Muscle layer of colon (tissue), 2 donors: Measurements from ENCODE around the gene CFAP77.

ENCODE experiments used
- H3K27ac ChIP-seq: one replicate; pipeline ENCODE4 v1.7.0; 2013; ENCODE audit warnings: low read depth, mild to moderate bottlenecking, low read length, moderate library complexity
- H3K27me3 ChIP-seq, 2 donors: one replicate each; pipeline ENCODE4 v1.7.0; 2013; ENCODE audit warnings: low read length in 2 of 2, mild to moderate bottlenecking in 2 of 2; ENCODE audit not compliant: insufficient read depth in 2 of 2, control insufficient read depth in 1 of 2
- H3K36me3 ChIP-seq: one replicate; pipeline ENCODE4 v1.7.0; 2013; ENCODE audit warnings: mild to moderate bottlenecking, low read length; ENCODE audit not compliant: insufficient read depth
- H3K4me1 ChIP-seq: one replicate; pipeline ENCODE4 v1.7.0; 2013; ENCODE audit warnings: mild to moderate bottlenecking, low read length; ENCODE audit not compliant: insufficient read depth
- H3K4me3 ChIP-seq, 2 donors: one replicate each; pipeline ENCODE4 v1.7.0; 2013; ENCODE audit warnings: low read length in 2 of 2, low read depth in 1 of 2, mild to moderate bottlenecking in 1 of 2, moderate library complexity in 1 of 2
- H3K9ac ChIP-seq: one replicate; pipeline ENCODE4 v1.7.0; 2013; ENCODE audit warnings: low read length
- H3K9me3 ChIP-seq: one replicate; pipeline ENCODE4 v1.7.0; 2013; ENCODE audit warnings: mild to moderate bottlenecking, low read length
- donor health status: abdominal sarcoma.
- donor health status: Adenocarcinoma of cecum.

The CFAP77 gene

GRCh38 chr9:132543251-132543650, 133.2 kb downstream of the CFAP77 start:
- H3K27me3 ChIP-seq, result peaks cover 0 to 26% of the 10 kb centered on the region in 2 donors

GRCh38 chr9:132543960-132544359, 133.9 kb downstream of the CFAP77 start:
- H3K36me3 ChIP-seq, result no peaks in the 10 kb centered on the region
- H3K27ac ChIP-seq, result no peak overlapping the region
- H3K9me3 ChIP-seq, result no peaks in the 10 kb centered on the region
- peaks cover 35% of the 10 kb centered on the region for H3K4me1 ChIP-seq
- H3K27me3 ChIP-seq, result peaks cover 0 to 26% of the 10 kb centered on the region in 2 donors
- H3K4me3 ChIP-seq, result no peak overlapping the region
- no peak overlapping the region for H3K9ac ChIP-seq

More at GRCh38 chr9:132543251-132543650, 133.2 kb downstream of the CFAP77 start:
- Histone ChIP-seq H3K4me1 (peaks cover 35% of the 10 kb centered on the region), H3K9me3 (no peaks in the 10 kb centered on the region), H3K27ac (no peak overlapping the region), H3K36me3 (no peaks in the 10 kb centered on the region), H3K4me3 (no peak overlapping the region), H3K9ac (no peak overlapping the region)

GRCh38 chr9:132545578-132545977, 135.6 kb downstream of the CFAP77 start:
- Histone ChIP-seq H3K27me3 (peaks cover 0 to 26% of the 10 kb centered on the region in 2 donors), H3K27ac (no peak overlapping the region), H3K9me3 (no peaks in the 10 kb centered on the region), H3K4me3 (no peak overlapping the region), H3K9ac (no peak overlapping the region), H3K36me3 (no peaks in the 10 kb centered on the region), H3K4me1 (peaks cover 19% of the 10 kb centered on the region)

- peaks cover 0 to 26% of the 10 kb centered on the region in 2 donors for H3K27me3 ChIP-seq
- H3K4me3 ChIP-seq, result peak overlapping the region in 1 of 2 donors; percentile 16
- H3K9me3 ChIP-seq, result no peaks in the 10 kb centered on the region
- H3K27ac ChIP-seq, result no peak overlapping the region
- H3K4me1 ChIP-seq, result peaks cover 18% of the 10 kb centered on the region
- no peaks in the 10 kb centered on the region for H3K36me3 ChIP-seq
- H3K9ac ChIP-seq, result no peak overlapping the region
Measured at GRCh38 chr9:132546148-132547051, 136.4 kb downstream of the CFAP77 start.

GRCh38 chr9:132547052-132547431, 137.0 kb downstream of the CFAP77 start:
- no peak overlapping the region for H3K9ac ChIP-seq
- H3K36me3 ChIP-seq, result no peaks in the 10 kb centered on the region
- peaks cover 18% of the 10 kb centered on the region for H3K4me1 ChIP-seq
- H3K9me3 ChIP-seq, result no peaks in the 10 kb centered on the region
- H3K4me3 ChIP-seq, result no peak overlapping the region
- H3K27me3 ChIP-seq, result peaks cover 0 to 26% of the 10 kb centered on the region in 2 donors
- no peak overlapping the region for H3K27ac ChIP-seq

- Histone ChIP-seq H3K4me3 (no peak overlapping the region), H3K9me3 (no peaks in the 10 kb centered on the region), H3K9ac (no peak overlapping the region), H3K36me3 (no peaks in the 10 kb centered on the region), H3K4me1 (peaks cover 18% of the 10 kb centered on the region), H3K27ac (no peak overlapping the region), H3K27me3 (peaks cover 0 to 26% of the 10 kb centered on the region in 2 donors)
Measured at GRCh38 chr9:132547436-132547835, 137.4 kb downstream of the CFAP77 start.

- no peaks in the 10 kb centered on the region for H3K36me3 ChIP-seq
- no peaks in the 10 kb centered on the region for H3K9me3 ChIP-seq
- H3K9ac ChIP-seq, result no peak overlapping the region
- H3K4me3 ChIP-seq, result no peak overlapping the region
- H3K27me3 ChIP-seq, result peaks cover 0 to 26% of the 10 kb centered on the region in 2 donors
- peaks cover 18% of the 10 kb centered on the region for H3K4me1 ChIP-seq
- no peak overlapping the region for H3K27ac ChIP-seq
Measured at GRCh38 chr9:132547976-132548730, 138.1 kb downstream of the CFAP77 start.

- H3K9ac ChIP-seq, result no peak overlapping the region
- H3K27me3 ChIP-seq, result peaks cover 0 to 26% of the 10 kb centered on the region in 2 donors
- H3K4me1 ChIP-seq, result peaks cover 18% of the 10 kb centered on the region
Measured at GRCh38 chr9:132548751-132549640, 139.0 kb downstream of the CFAP77 start.

GRCh38 chr9:132551556-132551955, 141.5 kb downstream of the CFAP77 start:
- H3K9me3 ChIP-seq, result no peaks in the 10 kb centered on the region
- peaks cover 7% of the 10 kb centered on the region for H3K4me1 ChIP-seq
- H3K27ac ChIP-seq, result no peak overlapping the region
- no peaks in the 10 kb centered on the region for H3K36me3 ChIP-seq
- no peak overlapping the region for H3K9ac ChIP-seq
- H3K27me3 ChIP-seq, result peaks cover 0 to 7% of the 10 kb centered on the region in 2 donors
- H3K4me3 ChIP-seq, result no peak overlapping the region

More at GRCh38 chr9:132548751-132549640, 139.0 kb downstream of the CFAP77 start:
- Histone ChIP-seq H3K27ac (no peak overlapping the region), H3K36me3 (no peaks in the 10 kb centered on the region), H3K9me3 (no peaks in the 10 kb centered on the region), H3K4me3 (no peak overlapping the region)

- peaks cover 2% of the 10 kb centered on the region for H3K4me1 ChIP-seq
- H3K9ac ChIP-seq, result no peak overlapping the region
- peaks cover 0 to 2% of the 10 kb centered on the region in 2 donors for H3K27me3 ChIP-seq
- no peaks in the 10 kb centered on the region for H3K9me3 ChIP-seq
- no peaks in the 10 kb centered on the region for H3K36me3 ChIP-seq
- H3K4me3 ChIP-seq, result no peak overlapping the region
- H3K27ac ChIP-seq, result no peak overlapping the region
Measured at GRCh38 chr9:132552041-132552440, 142.0 kb downstream of the CFAP77 start.

GRCh38 chr9:132554755-132555154, 144.7 kb downstream of the CFAP77 start:
- H3K4me3 ChIP-seq, result no peak overlapping the region
- no peak overlapping the region for H3K27ac ChIP-seq
- H3K9me3 ChIP-seq, result no peaks in the 10 kb centered on the region
- H3K4me1 ChIP-seq, result no peaks in the 10 kb centered on the region
- H3K27me3 ChIP-seq, result no peaks in the 10 kb centered on the region
- no peak overlapping the region for H3K9ac ChIP-seq
- H3K36me3 ChIP-seq, result no peaks in the 10 kb centered on the region
